Germinal center (tissue), 1 donor: ENCODE results near the gene UQCR11.

ENCODE experiments used
- DNase-seq: peaks from one replicate; pipeline ENCODE4 v3.0.0; 2012; ENCODE audit warnings: mixed read lengths, low spot score

Gene UQCR11

GRCh38 chr19:1615156-1615765, 10.0 kb upstream of the UQCR11 start:
- no peak for DNase-seq

- DNase-seq, result no peak
Measured at GRCh38 chr19:1613808-1614570, 8.7 kb upstream of the UQCR11 start.

- no peak for DNase-seq
Measured at GRCh38 chr19:1613146-1613545, 7.9 kb upstream of the UQCR11 start.

- DNase-seq, result no peak
Measured at GRCh38 chr19:1612114-1613086, 7.1 kb upstream of the UQCR11 start.

GRCh38 chr19:1611353-1611752, 6.1 kb upstream of the UQCR11 start:
- no peak for DNase-seq

- no peak for DNase-seq
Measured at GRCh38 chr19:1610579-1610978, 5.3 kb upstream of the UQCR11 start.

- DNase-seq, result no peak
Measured at GRCh38 chr19:1609680-1610474, 4.6 kb upstream of the UQCR11 start.

- no peak for DNase-seq
Measured at GRCh38 chr19:1609103-1609396, 3.8 kb upstream of the UQCR11 start.

- no peak for DNase-seq
Measured at GRCh38 chr19:1608359-1609102, 3.3 kb upstream of the UQCR11 start.

GRCh38 chr19:1606138-1606651, 933 bp upstream of the UQCR11 start:
- no peak for DNase-seq

GRCh38 chr19:1602091-1602707, 3.1 kb downstream of the UQCR11 start:
- no peak for DNase-seq

- DNase-seq, result no peak
Measured at GRCh38 chr19:1601613-1602064, 3.6 kb downstream of the UQCR11 start.

GRCh38 chr19:1599460-1599846, 5.8 kb downstream of the UQCR11 start:
- no peak for DNase-seq

GRCh38 chr19:1598777-1599459, 6.3 kb downstream of the UQCR11 start:
- no peak for DNase-seq

GRCh38 chr19:1593501-1593772, 11.8 kb downstream of the UQCR11 start:
- DNase-seq, result no peak

GRCh38 chr19:1592755-1593500, 12.3 kb downstream of the UQCR11 start, which contains the start of gene MBD3:
Gene MBD3, minus strand, starts transcription at chr19:1592865. Its CDS starts 234 bp downstream, at chr19:1592631.
- peak; percentile 98 for DNase-seq

GRCh38 chr19:1592024-1592754, 13.1 kb downstream of the UQCR11 start:
- DNase-seq, result peak; percentile 95

- DNase-seq, result no peak
Measured at GRCh38 chr19:1591421-1592023, 13.7 kb downstream of the UQCR11 start.
